ENCODE measurements around the gene ZNF236. TPM values are rescaled to one million over a fixed set of nuclear protein-coding genes. Genes with fewer than 3 reads are reported as not detected.

ZNF236 gene
- polyA plus RNA-seq, 3 donors = 1.7 to 6.5 (median 2.4) TPM

- Mint-ChIP-seq H3K36me3 (peaks cover 77 to 91% of the 10 kb centered on the region in 2 donors), H3K4me1 (no peaks in the 10 kb centered on the region), H3K9me3 (no peaks in the 10 kb centered on the region), H3K27ac (no peak overlapping the region), H3K4me3 (no peak overlapping the region), H3K27me3 (ENCODE audit: low read depth in 3 of 3) (peaks cover 0 to 2% (median 1%) of the 10 kb centered on the region in 3 donors)
- Histone ChIP-seq H3K27ac (ENCODE audit: low read depth in 1 of 2, low read length in 2 of 2) (no peak overlapping the region), H3K27me3 (ENCODE audit: control insufficient read depth in 2 of 2, insufficient read depth in 2 of 2, low read length in 2 of 2) (no peaks in the 10 kb centered on the region), H3K4me2 (replicated peaks; ENCODE audit: extremely low read depth, low read length, poor library complexity, severe bottlenecking) (no peak overlapping the region), H2AFZ (ENCODE audit: insufficient read depth, low read depth, low read length, poor library complexity, severe bottlenecking) (no peak overlapping the region), H3K9ac (ENCODE audit: insufficient read depth, low read length, poor library complexity, severe bottlenecking) (no peak overlapping the region), H4K20me1 (ENCODE audit: insufficient read depth, low read length) (no peaks in the 10 kb centered on the region), H3K79me2 (ENCODE audit: insufficient read depth, low read length) (no peaks in the 10 kb centered on the region), H3K36me3 (replicated peaks in 1 of 2; ENCODE audit: control insufficient read depth in 1 of 2, insufficient read depth in 2 of 2, low read length in 2 of 2) (peaks cover 91 to 100% of the 10 kb centered on the region in 2 donors), H3K4me3 (replicated peaks in 1 of 3; ENCODE audit: low read depth in 2 of 3, low read length in 3 of 3) (no peak overlapping the region), H3K9me3 (replicated peaks in 1 of 2; ENCODE audit: control insufficient read depth in 1 of 2, insufficient read depth in 1 of 2, low read length in 2 of 2) (no peaks in the 10 kb centered on the region), H3K4me1 (ENCODE audit: control insufficient read depth in 1 of 2, insufficient read depth in 2 of 2, low read length in 2 of 2) (no peaks in the 10 kb centered on the region)
- no peak for DNase-seq
- no peak for TF ChIP-seq CTCF (IDR thresholded peaks at IDR 0.05)
- intact Hi-C loops (cut with micrococcal nuclease) = no loop called here
- 63% methylated on average over 3 of the region's 3 CpGs for WGBS (ENCODE audit: insufficient coverage)
Measured at GRCh38 chr18:76914796-76915195, 92.4 kb downstream of the ZNF236 start.

- Mint-ChIP-seq H3K27ac (peak overlapping the region in 1 of 7 donors; percentile 11), H3K36me3 (peaks cover 77 to 92% of the 10 kb centered on the region in 2 donors), H3K27me3 (ENCODE audit: low read depth in 3 of 3) (peaks cover 0 to 2% (median 0%) of the 10 kb centered on the region in 3 donors), H3K4me1 (no peaks in the 10 kb centered on the region), H3K4me3 (no peak overlapping the region), H3K9me3 (no peaks in the 10 kb centered on the region)
- H3K9me3 ChIP-seq (replicated peaks in 1 of 2; ENCODE audit: control insufficient read depth in 1 of 2, insufficient read depth in 1 of 2, low read length in 2 of 2) = no peaks in the 10 kb centered on the region
- H3K79me2 ChIP-seq (ENCODE audit: insufficient read depth, low read length) = no peaks in the 10 kb centered on the region
- H4K20me1 ChIP-seq (ENCODE audit: insufficient read depth, low read length) = no peaks in the 10 kb centered on the region
- no peaks in the 10 kb centered on the region for H3K4me1 ChIP-seq (ENCODE audit: control insufficient read depth in 1 of 2, insufficient read depth in 2 of 2, low read length in 2 of 2)
- no CpG with 5 or more reads among the region's 5 CpGs for WGBS (ENCODE audit: insufficient coverage)
- no peak for TF ChIP-seq CTCF (IDR thresholded peaks at IDR 0.05)
- no peak overlapping the region for H3K4me3 ChIP-seq (replicated peaks in 1 of 3; ENCODE audit: low read depth in 2 of 3, low read length in 3 of 3)
- no peak overlapping the region for H3K4me2 ChIP-seq (replicated peaks; ENCODE audit: extremely low read depth, low read length, poor library complexity, severe bottlenecking)
- no peak overlapping the region for H2AFZ ChIP-seq (ENCODE audit: insufficient read depth, low read depth, low read length, poor library complexity, severe bottlenecking)
- DNase-seq = no peak
- intact Hi-C loops (cut with micrococcal nuclease) = no loop called here
- no peak overlapping the region for H3K9ac ChIP-seq (ENCODE audit: insufficient read depth, low read length, poor library complexity, severe bottlenecking)
- H3K36me3 ChIP-seq (replicated peaks in 1 of 2; ENCODE audit: control insufficient read depth in 1 of 2, insufficient read depth in 2 of 2, low read length in 2 of 2) = peaks cover 90 to 100% of the 10 kb centered on the region in 2 donors
- H3K27me3 ChIP-seq (ENCODE audit: control insufficient read depth in 2 of 2, insufficient read depth in 2 of 2, low read length in 2 of 2) = no peaks in the 10 kb centered on the region
- no peak overlapping the region for H3K27ac ChIP-seq (ENCODE audit: low read depth in 1 of 2, low read length in 2 of 2)
Measured at GRCh38 chr18:76915456-76915855, 93.1 kb downstream of the ZNF236 start.
